NB4 (cell line): ENCODE results near the gene EGFLAM.

Experiments used
- DNase-seq: peaks from one replicate; pipeline ENCODE4 v3.0.0; 2010; ENCODE audit warnings: low read depth
- H3K4me3 ChIP-seq: one replicate; pipeline ENCODE4 v1.5.1; 2011; ENCODE audit warnings: mild to moderate bottlenecking, low read depth, low read length, moderate library complexity
- MAX ChIP-seq: IDR thresholded peaks from 2 replicates; pipeline ENCODE4 v1.6.1; 2011; ENCODE audit warnings: low read depth, low read length
- MYC ChIP-seq: IDR thresholded peaks from 2 replicates; pipeline ENCODE4 v1.6.1; 2011; ENCODE audit warnings: low read depth, low read length
- POLR2A ChIP-seq: IDR thresholded peaks from 2 replicates; pipeline ENCODE4 v1.6.1; 2011; ENCODE audit warnings: mild to moderate bottlenecking; ENCODE audit not compliant: insufficient read length; ENCODE audit errors: extremely low read depth
- TF ChIP-seq, protein P1 (sequence below): IDR thresholded peaks from one replicate; pipeline ENCODE4 v1.5.1; 2012; ENCODE audit warnings: low read depth, low read length

The EGFLAM gene

DNA sequence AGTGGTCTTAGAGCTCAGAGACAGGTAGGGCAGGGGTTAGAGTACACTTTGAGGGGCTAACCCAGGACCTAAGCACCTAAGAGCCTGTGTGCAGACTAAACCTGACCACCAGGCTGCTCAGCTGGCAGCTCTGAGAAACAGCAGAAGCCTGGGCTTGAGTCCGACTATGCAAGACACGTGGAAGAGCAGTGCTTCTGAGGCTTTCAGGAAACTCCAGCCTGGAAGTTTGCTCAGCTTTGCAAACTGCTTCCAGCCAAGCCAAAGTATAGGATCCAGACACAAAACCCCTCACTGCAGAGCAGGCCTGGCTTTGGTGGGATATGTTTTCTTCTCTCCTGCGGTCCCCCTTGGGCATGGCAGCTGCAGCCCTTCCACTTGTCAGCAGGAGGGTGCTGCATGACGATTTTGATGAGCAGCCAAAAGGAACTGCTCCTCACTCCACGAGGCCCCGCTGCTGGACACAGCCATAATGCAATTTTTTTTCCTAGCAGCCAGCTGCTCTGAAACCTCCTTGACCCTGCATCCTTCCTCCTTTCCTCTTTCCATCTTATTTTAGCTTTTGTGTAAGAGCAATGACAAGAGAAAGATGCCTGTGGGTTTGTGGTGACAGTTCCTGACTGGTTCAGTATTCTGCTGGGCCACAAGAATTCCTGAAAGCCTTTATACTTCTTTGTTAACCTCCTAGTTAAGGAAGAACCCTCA lies 175.0 kb downstream of the EGFLAM start:
- TF ChIP-seq, protein P1, sequence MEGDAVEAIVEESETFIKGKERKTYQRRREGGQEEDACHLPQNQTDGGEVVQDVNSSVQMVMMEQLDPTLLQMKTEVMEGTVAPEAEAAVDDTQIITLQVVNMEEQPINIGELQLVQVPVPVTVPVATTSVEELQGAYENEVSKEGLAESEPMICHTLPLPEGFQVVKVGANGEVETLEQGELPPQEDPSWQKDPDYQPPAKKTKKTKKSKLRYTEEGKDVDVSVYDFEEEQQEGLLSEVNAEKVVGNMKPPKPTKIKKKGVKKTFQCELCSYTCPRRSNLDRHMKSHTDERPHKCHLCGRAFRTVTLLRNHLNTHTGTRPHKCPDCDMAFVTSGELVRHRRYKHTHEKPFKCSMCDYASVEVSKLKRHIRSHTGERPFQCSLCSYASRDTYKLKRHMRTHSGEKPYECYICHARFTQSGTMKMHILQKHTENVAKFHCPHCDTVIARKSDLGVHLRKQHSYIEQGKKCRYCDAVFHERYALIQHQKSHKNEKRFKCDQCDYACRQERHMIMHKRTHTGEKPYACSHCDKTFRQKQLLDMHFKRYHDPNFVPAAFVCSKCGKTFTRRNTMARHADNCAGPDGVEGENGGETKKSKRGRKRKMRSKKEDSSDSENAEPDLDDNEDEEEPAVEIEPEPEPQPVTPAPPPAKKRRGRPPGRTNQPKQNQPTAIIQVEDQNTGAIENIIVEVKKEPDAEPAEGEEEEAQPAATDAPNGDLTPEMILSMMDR: no peak
- TF ChIP-seq MAX: no peak
- TF ChIP-seq MYC: no peak
- TF ChIP-seq POLR2A: no peak
- DNase-seq: no peak

DNA sequence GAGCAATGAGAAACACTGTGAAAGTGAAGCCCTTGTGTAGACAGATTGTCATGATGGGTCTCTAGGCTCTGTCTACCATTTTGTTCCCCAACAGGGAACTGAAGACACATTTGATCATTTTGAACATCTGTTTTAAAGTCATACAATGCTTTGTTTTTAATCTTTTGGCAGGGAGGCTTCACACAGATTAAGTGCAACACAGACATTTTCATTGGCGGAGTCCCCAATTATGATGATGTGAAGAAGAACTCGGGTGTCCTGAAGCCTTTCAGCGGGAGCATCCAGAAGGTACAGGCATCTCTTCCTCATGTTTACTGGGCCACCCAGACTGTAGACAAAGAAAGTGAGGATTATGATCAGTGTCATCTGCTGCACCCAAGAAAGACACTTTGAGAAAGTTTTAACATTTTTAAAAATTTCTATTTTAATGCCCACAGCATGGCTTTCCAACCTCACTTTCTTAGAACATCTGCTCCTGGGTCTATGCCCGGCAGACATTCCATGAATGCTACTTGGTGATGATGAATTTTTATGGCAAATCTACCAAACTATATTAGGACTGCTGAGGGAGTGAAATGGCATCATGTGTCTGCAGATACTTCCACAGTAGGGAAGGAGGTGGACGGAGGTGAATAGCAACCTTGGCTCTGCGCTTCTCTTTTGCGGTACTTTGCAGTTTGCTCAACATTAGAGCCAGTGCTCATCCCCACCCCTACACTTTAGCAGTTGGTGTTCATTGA lies 176.8 kb downstream of the EGFLAM start:
- TF ChIP-seq POLR2A (no peak), MYC (no peak), MAX (no peak)
- TF ChIP-seq, protein P1: no peak
- no peak for DNase-seq
- H3K4me3 ChIP-seq: no peak overlapping the region

More for the DNA sequence above, 175.0 kb downstream of the EGFLAM start:
- H3K4me3 ChIP-seq: no peak overlapping the region

- no peak overlapping the region for H3K4me3 ChIP-seq
- TF ChIP-seq, protein P1: no peak
- TF ChIP-seq MAX (no peak), MYC (no peak), POLR2A (no peak)
- DNase-seq: no peak
These were observed 180.4 kb downstream of the EGFLAM start for GRCh38 chr5:38438757-38439156.

- DNase-seq: peak; percentile 90
- peak; percentile 47 for TF ChIP-seq MAX
- TF ChIP-seq, protein P1: peak; percentile 97
- no peak for TF ChIP-seq POLR2A
- no peak for TF ChIP-seq MYC
These were observed 183.3 kb downstream of the EGFLAM start for GRCh38 chr5:38441453-38442246.

GRCh38 chr5:38442247-38442573 lies 183.9 kb downstream of the EGFLAM start:
- DNase-seq: no peak
- no peak for TF ChIP-seq MYC
- TF ChIP-seq, protein P1: no peak
- H3K4me3 ChIP-seq: no peak overlapping the region

More at GRCh38 chr5:38441453-38442246, 183.3 kb downstream of the EGFLAM start:
- H3K4me3 ChIP-seq: no peak overlapping the region
